ENCODE results near the gene AP3D1. TPM values are rescaled to one million over a fixed set of nuclear protein-coding genes. Genes with fewer than 3 reads are reported as not detected.

The AP3D1 gene
- total and polyA plus RNA-seq, 9 of the 15 experiments (the other 6 are each of a cell fraction or from before 2014, with no cell fraction given): 1.2 to 86.1 (median 35.9) TPM

- TF ChIP-seq ARID4B (CRISPR knock-in tag; IDR thresholded peaks at IDR 0.05) (peak; percentile 74), FOXK1 (CRISPR knock-in tag; IDR thresholded peaks at IDR 0.05; ENCODE audit: borderline replicate concordance) (no peak), HDAC6 (IDR thresholded peaks at IDR 0.05; ENCODE audit: low read depth, low read length) (no peak), MECOM (CRISPR knock-in tag; IDR thresholded peaks at IDR 0.05) (no peak), MXD1 (CRISPR knock-in tag; IDR thresholded peaks at IDR 0.05; ENCODE audit: borderline replicate concordance, poor library complexity, severe bottlenecking) (no peak), MTA1 (IDR thresholded peaks at IDR 0.05; ENCODE audit: borderline replicate concordance) (no peak), ARID2 (IDR thresholded peaks at IDR 0.05) (no peak), TAF7 (tag; IDR thresholded peaks at IDR 0.05) (no peak; the same call in 1 of the 2 replicates), MAFG (tag; conservative IDR thresholded peaks at IDR 0.05) (no peak), MYC (IDR thresholded peaks at IDR 0.05; ENCODE audit: low read depth, low read length) (peak; percentile 72), MYC (CRISPR knock-in tag; IDR thresholded peaks at IDR 0.05; ENCODE audit: borderline replicate concordance, low read depth) (no peak; the same call in 1 of the 2 replicates), POLR2H (tag; IDR thresholded peaks at IDR 0.05; ENCODE audit: low read depth) (peak; percentile 98), HDAC1 (IDR thresholded peaks at IDR 0.05) (peak in 1 of 2 experiments; percentile 68; a peak in 1 of 4 replicates), TCFL5 (CRISPR knock-in tag; conservative IDR thresholded peaks at IDR 0.05) (no peak), ZBTB5 (IDR thresholded peaks at IDR 0.05) (no peak), ZFP30 (CRISPR knock-in tag; IDR thresholded peaks at IDR 0.05; ENCODE audit: borderline replicate concordance) (no peak)
These were observed 100.2 kb downstream of the AP3D1 start, which contains the start of gene MKNK2 (continued) for GRCh38 chr19:2050991-2051772.
